Activated CD8-positive, alpha-beta memory T cell treated with anti-CD3 and anti-CD28 coated beads, Interleukin-2, amount 50 U/mL, for 1 hour (primary cell): ENCODE data around the gene DHRS4L2.

ENCODE experiments used
- DNase-seq: peaks from one replicate; pipeline ENCODE4 v3.0.0-alpha.2; 2020; ENCODE audit errors: extremely low read depth

The DHRS4L2 gene

GRCh38 chr14:24053548-24054323 lies 65.0 kb downstream of the DHRS4L2 start:
- no peak for DNase-seq

- no peak for DNase-seq
Observed at GRCh38 chr14:24054324-24054641, 65.6 kb downstream of the DHRS4L2 start.

- no peak for DNase-seq
Observed at GRCh38 chr14:24054646-24055045, 65.9 kb downstream of the DHRS4L2 start.
